Transverse colon (tissue), 4 donors: Measurements from ENCODE around the gene RRM2.

Source experiments
- CTCF ChIP-seq, 5 experiments: fragments of 200-600 bp in 3 of 5; fragments of 450-650 bp in 2 of 5; sonication (generic) in 3 of 5; IDR thresholded peaks; 1 replicate in 2 of 5; 2 replicates in 3 of 5; pipeline ENCODE4 v1.5.1; 2016 to 2017; ENCODE audit warnings: antibody characterized with exemption in 5 of 5, inconsistent platforms in 3 of 5, mild to moderate bottlenecking in 2 of 5, moderate library complexity in 1 of 5
- EP300 ChIP-seq: sonication (generic); formaldehyde crosslinking; IDR thresholded peaks from one replicate; pipeline ENCODE4 v1.6.1; 2017; ENCODE audit warnings: antibody characterized with exemption, low read depth
- POLR2A ChIP-seq: fragments of 450-650 bp; IDR thresholded peaks from one replicate; pipeline ENCODE4 v1.6.1; 2016; ENCODE audit warnings: antibody characterized with exemption, mild to moderate bottlenecking, moderate library complexity
- POLR2AphosphoS5 ChIP-seq, 3 donors: sonication (generic); formaldehyde crosslinking; IDR thresholded peaks; one replicate each; pipeline ENCODE4 v1.6.1; 2016; ENCODE audit warnings: antibody characterized with exemption in 3 of 3

- TF ChIP-seq POLR2A (no peak), CTCF (IDR thresholded peaks at IDR 0.05) (no peak), EP300 (no peak), POLR2AphosphoS5 (IDR thresholded peaks at IDR 0.05) (no peak)
These were observed 48.7 kb downstream of the RRM2 start for GRCh38 chr2:10171006-10171800.
